PC-3 (cell line): ENCODE data around the gene DSCAM. TPM values are rescaled to one million over a fixed set of nuclear protein-coding genes. Genes with fewer than 3 reads are reported as not detected.

Source experiments
- ATAC-seq: fragments of 200-7000 bp; cut with Tn5 transposase; 2 replicates; pipeline ENCODE4 v1.9.1; 2020; ENCODE audit warnings: mild to moderate bottlenecking, moderate library complexity
- BruUV-seq: library from RNA; stranded (reverse); fragments of 400-500 nt; replicated peaks from 2 replicates; lab custom pipeline; 2021; lab: Mats Ljungman, UMichigan
- CTCF ChIA-PET: fragments of 300-600 bp; sonication (Branson Sonifier 250); formaldehyde crosslinking; loops from one replicate; lab custom pipeline; 2022; ENCODE audit warnings: antibody characterized with exemption; lab: Charles Lee
- POLR2A ChIA-PET: fragments of 300-600 bp; sonication (Branson Sonifier 250); formaldehyde crosslinking; loops from one replicate; lab custom pipeline; 2022; ENCODE audit warnings: antibody characterized with exemption; ENCODE audit not compliant: unreplicated experiment; lab: Charles Lee
- DNase-seq: peaks from one replicate; pipeline ENCODE4 v3.0.0-alpha.2; 2015
- H2AFZ ChIP-seq: fragments of 300-600 bp; sonication (generic); 2 replicates; pipeline ENCODE4 v1.6.0; 2016; ENCODE audit warnings: antibody characterized with exemption, low read length
- H3F3A ChIP-seq: fragments of 300-600 bp; sonication (generic); one replicate; pipeline ENCODE4 v1.6.0; 2017; ENCODE audit warnings: antibody characterized with exemption, low read length, control low read depth, mild to moderate bottlenecking; ENCODE audit not compliant: unreplicated experiment
- H3K27ac ChIP-seq: fragments of 300-600 bp; sonication (generic); 2 replicates; pipeline ENCODE4 v1.5.1; 2016; ENCODE audit warnings: mild to moderate bottlenecking, low read length
- H3K27me3 ChIP-seq: fragments of 300-600 bp; sonication (generic); 2 replicates; pipeline ENCODE4 v1.6.1; 2016; ENCODE audit warnings: low read length, mixed read lengths
- H3K36me3 ChIP-seq: fragments of 300-600 bp; sonication (generic); 2 replicates; pipeline ENCODE4 v1.6.1; 2016; ENCODE audit warnings: low read depth, mixed run types, low read length, mixed read lengths
- H3K4me1 ChIP-seq: fragments of 300-600 bp; sonication (generic); 2 replicates; pipeline ENCODE4 v1.5.1; 2016; ENCODE audit warnings: low read length; ENCODE audit not compliant: insufficient read depth
- H3K4me2 ChIP-seq: fragments of 300-600 bp; sonication (generic); 2 replicates; pipeline ENCODE4 v1.6.0; 2016; ENCODE audit warnings: low read length
- H3K4me3 ChIP-seq: fragments of 300-600 bp; sonication (generic); 2 replicates; pipeline ENCODE4 v1.5.1; 2016; ENCODE audit warnings: mild to moderate bottlenecking, low read length, mixed read lengths
- H3K79me2 ChIP-seq: fragments of 300-600 bp; sonication (generic); 2 replicates; pipeline ENCODE4 v1.6.1; 2017; ENCODE audit warnings: low read length, mixed read lengths
- H3K9ac ChIP-seq: fragments of 300-600 bp; sonication (generic); 2 replicates; pipeline ENCODE4 v1.6.0; 2016; ENCODE audit warnings: mild to moderate bottlenecking, low read length
- H3K9me2 ChIP-seq: fragments of 300-600 bp; sonication (generic); replicated peaks from 2 replicates; pipeline ENCODE4 v1.6.1; 2016; ENCODE audit warnings: mixed run types, low read length, mixed read lengths
- H3K9me3 ChIP-seq: fragments of 300-600 bp; sonication (generic); 2 replicates; pipeline ENCODE4 v1.6.1; 2016; ENCODE audit warnings: low read length, mixed read lengths
- H4K20me1 ChIP-seq: fragments of 300-600 bp; sonication (generic); 2 replicates; pipeline ENCODE4 v1.6.1; 2016; ENCODE audit warnings: low read length, mixed read lengths
- EZH2 ChIP-seq: fragments of 300-600 bp; sonication (generic); IDR thresholded peaks from one replicate; pipeline ENCODE4 v1.6.1; 2017; ENCODE audit warnings: antibody characterized with exemption, mild to moderate bottlenecking, low read length; ENCODE audit not compliant: unreplicated experiment
- EZH2phosphoT487 ChIP-seq: fragments of 300-600 bp; sonication (generic); IDR thresholded peaks from 2 replicates; pipeline ENCODE4 v1.6.1; 2018; ENCODE audit warnings: mild to moderate bottlenecking, antibody characterized with exemption, low read length, borderline replicate concordance
- intact Hi-C: fragments of 100-400 bp; cut with micrococcal nuclease; formaldehyde crosslinking; loops from 2 replicates; pipeline ENCODE4 v1.9.0; 2023
- total RNA-seq: library from RNA; depleted of rRNA; stranded (reverse); fragments of >200 nt; gene quantifications from 2 replicates; pipeline ENCODE4 v1.2.3, GENCODE V29; 2014
- TF ChIP-seq, protein P1 (sequence below): fragments of 300-600 bp; sonication (generic); conservative IDR thresholded peaks from 2 replicates; pipeline ENCODE4 v1.5.1; 2017; ENCODE audit warnings: antibody characterized with exemption, low read depth, mild to moderate bottlenecking, low read length

The DSCAM gene
- total RNA-seq, 1 experiment from 2014 or later: not detected

DNA sequence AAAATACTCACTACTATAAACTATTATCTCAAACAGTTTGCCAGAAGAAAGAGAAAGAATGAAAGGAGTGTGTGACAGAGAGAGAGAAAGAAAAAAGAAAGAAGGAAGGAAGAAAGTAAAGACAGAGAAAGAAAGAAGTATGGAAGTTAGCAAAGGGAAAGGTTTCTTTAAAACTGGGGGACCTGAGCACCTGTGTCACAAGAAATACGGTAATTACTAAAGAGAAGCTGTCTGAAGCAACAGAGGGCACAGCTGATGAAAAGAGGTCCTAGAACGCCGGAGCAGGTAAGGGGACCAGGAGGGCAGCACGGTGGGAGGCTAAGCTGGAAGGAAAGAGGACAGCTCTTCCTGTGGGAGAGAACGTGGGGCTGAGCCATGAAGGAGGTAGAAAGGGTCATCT lies 163.6 kb downstream of the DSCAM start:
- CTCF ChIA-PET: no interaction called here
- no peaks in the 10 kb centered on the region for H3K9me2 ChIP-seq
- BruUV-seq: no TSS peak
- H3K4me3 ChIP-seq: no peak overlapping the region
- no peaks in the 10 kb centered on the region for H3K79me2 ChIP-seq
- POLR2A ChIA-PET: no interaction called here
- peaks cover 22% of the 10 kb centered on the region; the same call in 1 of the 2 replicates for H3K9me3 ChIP-seq
- H3K4me1 ChIP-seq: no peaks in the 10 kb centered on the region
- no peaks in the 10 kb centered on the region for H3K36me3 ChIP-seq
- DNase-seq: no peak
- H4K20me1 ChIP-seq: no peaks in the 10 kb centered on the region
- ATAC-seq: no peak
- H3K4me2 ChIP-seq: no peak overlapping the region
- no peaks in the 10 kb centered on the region for H3K27me3 ChIP-seq
- no peak for TF ChIP-seq EZH2
- TF ChIP-seq EZH2phosphoT487: no peak
- TF ChIP-seq, protein P1, sequence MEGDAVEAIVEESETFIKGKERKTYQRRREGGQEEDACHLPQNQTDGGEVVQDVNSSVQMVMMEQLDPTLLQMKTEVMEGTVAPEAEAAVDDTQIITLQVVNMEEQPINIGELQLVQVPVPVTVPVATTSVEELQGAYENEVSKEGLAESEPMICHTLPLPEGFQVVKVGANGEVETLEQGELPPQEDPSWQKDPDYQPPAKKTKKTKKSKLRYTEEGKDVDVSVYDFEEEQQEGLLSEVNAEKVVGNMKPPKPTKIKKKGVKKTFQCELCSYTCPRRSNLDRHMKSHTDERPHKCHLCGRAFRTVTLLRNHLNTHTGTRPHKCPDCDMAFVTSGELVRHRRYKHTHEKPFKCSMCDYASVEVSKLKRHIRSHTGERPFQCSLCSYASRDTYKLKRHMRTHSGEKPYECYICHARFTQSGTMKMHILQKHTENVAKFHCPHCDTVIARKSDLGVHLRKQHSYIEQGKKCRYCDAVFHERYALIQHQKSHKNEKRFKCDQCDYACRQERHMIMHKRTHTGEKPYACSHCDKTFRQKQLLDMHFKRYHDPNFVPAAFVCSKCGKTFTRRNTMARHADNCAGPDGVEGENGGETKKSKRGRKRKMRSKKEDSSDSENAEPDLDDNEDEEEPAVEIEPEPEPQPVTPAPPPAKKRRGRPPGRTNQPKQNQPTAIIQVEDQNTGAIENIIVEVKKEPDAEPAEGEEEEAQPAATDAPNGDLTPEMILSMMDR: no peak
- H3K27ac ChIP-seq: no peak overlapping the region
- intact Hi-C loops: no loop called here
- no peaks in the 10 kb centered on the region for H3F3A ChIP-seq
- no peak overlapping the region for H3K9ac ChIP-seq
- H2AFZ ChIP-seq: no peak overlapping the region

DNA sequence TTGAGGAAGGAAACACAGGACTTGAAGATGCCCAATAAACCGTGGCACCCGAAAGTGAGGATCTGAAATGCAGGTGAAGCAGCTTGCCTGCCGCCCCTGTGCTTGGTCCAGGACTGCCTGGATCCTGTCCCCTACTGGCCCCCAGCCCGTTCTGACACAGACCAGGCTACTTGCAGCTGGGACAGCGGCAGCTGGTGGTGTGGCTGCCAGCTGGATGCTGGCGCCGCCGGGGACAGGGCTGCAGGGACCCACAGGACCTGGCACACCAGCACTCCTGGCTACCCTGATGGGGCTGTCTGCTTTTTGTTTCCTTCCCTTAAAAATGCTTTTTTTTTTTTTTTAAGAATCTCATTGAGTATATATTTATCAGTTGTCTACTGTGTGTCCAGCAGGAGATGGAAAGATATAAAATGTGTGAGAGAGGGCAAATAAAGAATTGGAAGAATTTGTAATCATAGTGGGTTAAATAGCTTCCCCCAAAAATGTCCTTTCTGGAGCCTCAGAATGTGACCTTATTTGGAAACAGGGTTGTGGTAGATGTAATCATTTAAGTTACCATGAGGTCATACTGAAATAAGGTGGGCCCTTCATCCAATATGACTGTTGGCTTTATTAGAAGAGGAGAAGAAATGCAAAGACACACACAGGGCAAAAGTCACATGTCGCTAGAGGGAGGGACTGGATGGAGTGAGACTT lies 165.6 kb downstream of the DSCAM start:
- Histone ChIP-seq H3K4me2 (no peak overlapping the region), H3K9ac (no peak overlapping the region), H3K9me3 (peaks cover 18% of the 10 kb centered on the region; the same call in 1 of the 2 replicates), H4K20me1 (no peaks in the 10 kb centered on the region), H3K9me2 (no peaks in the 10 kb centered on the region), H3K27me3 (no peaks in the 10 kb centered on the region), H3K4me1 (no peaks in the 10 kb centered on the region), H3K36me3 (no peaks in the 10 kb centered on the region), H2AFZ (no peak overlapping the region), H3K4me3 (no peak overlapping the region), H3K27ac (no peak overlapping the region), H3K79me2 (no peaks in the 10 kb centered on the region), H3F3A (no peaks in the 10 kb centered on the region)
- DNase-seq (no peak), ATAC-seq (no peak)
- TF ChIP-seq EZH2: no peak
- TF ChIP-seq, protein P1: no peak
- no peak for TF ChIP-seq EZH2phosphoT487
- POLR2A ChIA-PET: no interaction called here
- CTCF ChIA-PET: no interaction called here
- intact Hi-C loops: no loop called here
- no TSS peak for BruUV-seq

DNA sequence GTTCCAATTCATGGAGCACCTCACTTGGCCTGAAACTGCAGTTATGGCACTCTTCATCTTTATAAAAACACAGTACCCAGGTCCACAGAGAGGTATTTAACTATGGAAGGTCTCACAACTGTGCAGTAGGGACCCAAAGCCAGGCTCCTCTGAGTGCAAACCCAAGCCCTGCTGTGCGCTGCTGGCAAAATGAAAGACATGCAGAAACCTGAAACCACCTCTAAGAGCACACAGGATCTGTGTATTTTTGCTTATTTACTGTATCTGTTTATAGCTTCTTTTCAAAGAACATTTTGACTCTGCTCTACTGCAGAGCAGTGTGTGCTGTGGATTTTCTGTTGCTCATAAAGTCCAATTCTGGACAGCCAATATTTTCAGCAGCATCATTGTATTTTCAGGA lies 166.6 kb downstream of the DSCAM start:
- POLR2A ChIA-PET: no interaction called here
- CTCF ChIA-PET: no interaction called here
- no TSS peak for BruUV-seq
- Histone ChIP-seq H3K9me2 (no peaks in the 10 kb centered on the region), H4K20me1 (no peaks in the 10 kb centered on the region), H3K27ac (no peak overlapping the region), H3K79me2 (no peaks in the 10 kb centered on the region), H2AFZ (no peak overlapping the region), H3K4me1 (no peaks in the 10 kb centered on the region), H3F3A (no peaks in the 10 kb centered on the region), H3K4me3 (no peak overlapping the region), H3K36me3 (no peaks in the 10 kb centered on the region), H3K4me2 (no peak overlapping the region), H3K9me3 (peaks cover 24% of the 10 kb centered on the region), H3K9ac (no peak overlapping the region), H3K27me3 (no peaks in the 10 kb centered on the region)
- ATAC-seq: no peak
- DNase-seq: no peak
- TF ChIP-seq, protein P1: no peak
- TF ChIP-seq EZH2phosphoT487: no peak
- no peak for TF ChIP-seq EZH2
- intact Hi-C loops: no loop called here
